Stimulated activated CD8-positive, alpha-beta memory T cell treated with anti-CD3 and anti-CD28 coated beads, Interleukin-7, amount 100 ng/mL, for 24 hours (primary cell): Measurements from ENCODE around the gene ATAD2B.
"Not testable (repeated sequence)": the region's sequence is repeated elsewhere in the genome, so short reads cannot be mapped to it uniquely, and the experiment has no call there.

Experiments used
- DNase-seq: peaks from one replicate; pipeline ENCODE4 v3.0.0-alpha.2; 2020; ENCODE audit warnings: low read depth

The ATAD2B gene

DNA sequence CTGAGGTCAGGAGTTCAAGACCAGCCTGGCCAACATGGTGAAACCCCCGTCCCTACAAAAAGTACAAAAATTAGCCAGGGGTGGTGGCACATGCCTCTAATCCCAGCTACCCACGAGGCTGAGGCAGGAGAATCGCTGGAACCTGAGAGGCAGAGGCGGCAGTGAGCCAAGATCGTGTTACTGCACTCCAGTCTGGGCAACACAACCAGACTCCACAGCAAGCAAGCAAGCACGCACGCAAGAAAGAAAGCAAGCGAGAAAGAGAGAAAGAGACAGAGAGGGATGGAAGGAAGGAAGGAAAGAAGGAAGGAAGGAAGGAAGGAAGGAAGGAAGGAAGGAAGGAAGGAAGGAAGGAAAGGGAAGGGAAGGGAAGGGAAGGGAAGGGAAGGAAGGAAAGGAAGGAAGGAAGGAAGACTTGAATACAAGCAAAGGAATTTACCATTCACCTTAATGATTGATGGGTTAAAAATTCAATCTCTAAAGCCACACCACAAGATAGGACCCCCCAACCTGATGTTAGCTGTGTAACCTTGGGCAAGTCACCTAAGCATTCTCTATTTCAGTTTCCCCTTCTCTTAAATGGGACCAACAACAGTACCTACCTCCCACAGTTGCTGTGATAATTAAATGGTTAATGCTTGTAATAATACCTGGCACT, 181.7 kb downstream of the ATAD2B start:
- no peak for DNase-seq

DNA sequence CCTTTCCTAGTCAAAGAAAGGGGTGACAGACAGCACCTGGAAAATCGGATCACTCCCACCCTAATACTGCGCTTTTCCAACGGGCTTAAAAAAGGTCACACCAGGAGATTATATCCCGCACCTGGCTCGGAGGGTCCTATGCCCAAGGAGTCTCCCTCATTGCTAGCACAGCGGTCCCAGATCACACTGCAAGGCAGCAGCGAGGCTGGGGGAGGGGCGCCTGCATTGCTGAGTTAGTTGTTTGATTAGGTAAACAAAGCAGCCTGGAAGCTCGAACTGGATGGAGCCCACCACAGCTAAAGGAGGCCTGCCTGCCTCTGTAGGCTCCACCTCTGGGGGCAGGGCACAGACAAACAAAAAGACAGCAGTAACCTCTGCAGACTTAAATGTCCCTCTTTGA, 190.1 kb downstream of the ATAD2B start:
- DNase-seq = not testable (repeated sequence)

DNA sequence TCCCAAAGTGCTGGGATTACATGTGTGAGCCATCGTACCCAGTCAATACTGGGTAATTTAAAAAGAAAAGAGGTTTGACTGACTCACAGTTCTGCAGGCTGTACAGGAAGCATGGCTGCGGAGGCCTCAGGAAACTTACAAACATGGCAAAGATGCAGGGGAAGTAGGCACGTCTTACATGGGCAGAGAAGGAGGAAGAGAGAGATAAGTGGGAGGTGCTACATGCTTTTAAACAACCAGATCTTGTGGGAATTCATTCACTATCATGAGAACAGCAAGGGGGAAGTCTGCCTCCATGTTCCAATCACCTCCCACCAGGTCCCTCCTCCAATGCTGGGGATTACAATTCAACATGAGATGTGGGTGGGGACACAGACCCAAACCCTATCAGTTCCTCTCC, 192.5 kb downstream of the ATAD2B start:
- DNase-seq = no peak

DNA sequence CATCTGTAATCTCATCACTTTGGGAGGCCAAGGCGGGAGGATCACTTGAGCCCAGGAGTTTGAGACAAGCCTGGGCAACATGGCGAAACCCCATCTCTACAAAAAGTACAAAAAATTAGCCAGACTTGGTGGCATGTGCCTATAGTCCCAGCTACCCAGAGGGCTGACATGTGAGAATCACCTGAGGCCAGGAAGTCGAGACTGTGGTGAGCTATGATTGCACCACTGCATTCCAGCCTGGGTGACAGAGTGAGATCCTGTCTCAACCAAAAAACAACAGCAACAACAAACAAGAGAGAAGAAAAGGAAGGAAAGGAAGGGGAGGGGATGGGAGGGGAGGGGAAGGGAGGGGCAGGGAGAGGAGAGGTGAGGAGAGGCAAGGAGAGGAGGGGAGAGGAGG, 203.9 kb downstream of the ATAD2B start:
- not testable (repeated sequence) for DNase-seq

DNA sequence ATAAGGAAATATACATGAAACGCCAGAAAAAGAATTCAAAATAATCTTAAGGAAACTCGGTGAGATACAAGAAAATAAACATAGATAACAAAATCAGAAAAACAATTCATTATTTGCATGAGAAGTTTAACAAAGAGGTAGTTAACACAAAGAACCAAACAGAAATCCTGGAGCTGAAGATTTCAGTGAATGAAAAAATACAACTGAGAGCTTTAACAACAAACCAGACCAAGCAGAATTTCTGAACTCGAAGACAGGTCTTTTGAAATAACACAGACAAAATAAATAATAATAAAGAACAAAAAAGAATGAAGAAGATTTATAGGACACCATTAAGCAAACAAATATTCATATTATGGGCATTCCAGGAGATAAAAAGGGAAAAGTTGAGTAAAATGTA, 204.7 kb downstream of the ATAD2B start:
- DNase-seq = no peak

DNA sequence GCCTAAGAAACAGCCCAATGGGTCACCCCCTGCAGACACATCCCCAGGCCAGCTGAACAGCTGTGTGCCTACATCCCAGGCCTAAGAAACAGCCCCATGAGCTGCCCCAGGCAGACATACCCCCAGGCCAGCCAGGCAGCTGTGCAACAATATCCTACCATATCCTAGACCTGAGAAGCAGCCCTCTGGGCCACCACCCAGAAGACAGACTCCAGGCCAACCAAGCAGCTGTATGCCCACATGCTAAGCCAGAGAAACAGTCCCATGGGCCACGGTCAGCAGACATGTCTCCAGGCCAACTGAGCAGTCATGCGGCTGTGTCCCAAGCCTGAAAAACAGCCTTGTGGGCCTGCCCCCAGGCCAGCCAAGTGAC, 205.5 kb downstream of the ATAD2B start:
- no peak for DNase-seq

DNA sequence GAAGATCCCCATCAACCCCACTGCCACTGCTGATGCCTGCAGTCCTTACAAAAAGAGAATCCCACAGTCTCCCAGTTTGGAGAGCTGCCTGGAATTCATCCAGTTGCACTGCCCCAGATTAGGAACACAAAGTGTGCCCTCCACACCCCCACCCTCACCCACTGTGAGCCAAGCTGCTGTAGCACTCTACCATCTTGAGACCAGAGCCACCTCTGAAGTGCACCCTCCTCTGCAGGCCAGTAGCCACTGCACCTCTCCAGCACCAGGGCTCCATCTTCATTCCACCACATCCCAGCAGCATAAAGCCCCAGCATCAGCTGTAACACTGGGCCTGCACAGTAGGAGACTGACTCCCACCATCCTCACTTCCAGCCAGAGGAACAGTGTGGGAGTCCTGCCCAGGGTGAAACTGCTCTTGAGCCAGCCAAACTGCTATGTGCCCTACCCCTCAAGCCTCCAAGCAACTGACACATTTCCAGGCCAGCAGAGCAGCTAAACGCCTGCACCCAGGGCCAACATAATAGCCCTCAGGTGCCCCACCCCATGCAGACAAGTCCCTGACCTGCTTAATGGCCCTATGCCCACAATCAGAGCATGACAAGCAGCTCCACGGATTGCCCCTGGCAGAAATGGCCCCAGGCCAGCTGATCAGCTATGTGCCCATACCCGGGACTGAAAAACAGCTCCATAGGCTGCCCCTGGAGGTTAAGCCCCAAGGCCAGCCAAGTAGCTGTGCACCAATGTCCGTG, 206.0 kb downstream of the ATAD2B start:
- DNase-seq = no peak

DNA sequence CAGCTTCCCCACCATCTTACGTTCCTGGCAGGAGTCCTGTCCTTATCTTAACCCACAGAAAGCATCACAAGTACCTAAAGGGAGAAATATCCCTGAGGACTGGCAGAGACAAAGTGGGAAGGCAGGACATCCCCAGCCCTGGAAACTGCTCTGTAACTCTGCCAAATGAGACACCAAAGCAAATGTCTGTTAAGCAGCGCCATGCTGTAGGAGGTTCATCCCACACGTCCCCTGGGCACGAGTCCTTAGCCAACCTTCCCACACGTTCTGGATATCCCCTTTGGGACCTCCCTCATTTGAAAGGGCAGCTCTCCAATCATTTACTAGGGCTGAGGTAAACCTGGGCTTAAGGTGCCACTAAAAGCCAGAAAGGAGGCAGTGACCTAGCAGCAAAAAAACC, 207.2 kb downstream of the ATAD2B start:
- no peak for DNase-seq

DNA sequence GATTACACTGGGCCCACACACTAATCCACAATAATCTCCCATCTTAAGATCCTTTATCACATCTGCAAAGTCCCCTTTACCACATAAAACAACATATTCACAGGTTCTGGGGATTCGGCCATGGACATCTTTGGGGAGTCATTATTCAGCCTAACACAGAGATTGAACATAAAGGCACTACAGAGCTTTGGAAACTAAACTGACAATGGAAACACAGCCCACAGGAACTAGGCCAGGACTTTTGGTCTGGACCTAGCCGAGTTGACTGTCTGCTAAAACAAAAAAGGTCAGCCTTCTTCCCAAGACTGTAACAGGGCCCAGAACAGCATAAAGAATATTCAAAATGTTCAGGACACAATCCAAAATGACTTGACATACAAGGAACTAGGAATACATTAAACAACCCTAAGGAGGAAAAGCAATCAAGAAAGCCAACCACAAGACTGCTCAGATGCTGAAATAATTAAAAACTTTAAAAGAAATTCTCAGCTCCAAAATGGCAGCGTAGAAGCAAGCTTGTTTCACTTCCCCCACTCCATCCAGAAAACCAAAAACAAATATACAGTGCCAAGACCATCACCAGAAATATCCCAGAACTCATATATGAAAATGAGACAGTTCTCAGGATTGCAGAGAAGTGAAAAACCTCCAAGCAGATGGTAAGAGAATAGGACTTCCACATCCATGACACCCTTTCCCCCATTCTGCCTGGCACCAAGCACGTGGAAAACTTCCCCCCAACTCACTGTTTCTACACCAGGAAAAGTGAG, 207.8 kb downstream of the ATAD2B start:
- no peak for DNase-seq

DNA sequence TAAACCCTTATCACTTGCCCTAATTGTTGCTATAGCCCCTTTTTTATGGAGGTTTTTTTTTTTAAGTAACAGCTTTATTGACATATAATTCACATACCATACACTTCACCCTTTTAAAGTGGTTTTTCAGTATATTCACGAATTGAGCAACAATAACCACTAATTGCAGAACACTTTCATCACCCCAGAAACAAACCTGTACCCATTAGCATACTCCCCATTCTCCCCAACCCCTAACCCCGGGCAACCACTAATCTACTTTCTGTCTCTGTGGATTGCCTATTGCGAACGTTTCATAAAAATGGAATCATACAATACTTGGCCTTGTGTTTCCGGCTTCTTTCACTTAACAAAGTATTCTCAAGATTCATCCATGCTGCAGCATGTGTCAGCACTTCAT, 213.6 kb downstream of the ATAD2B start:
- no peak for DNase-seq

DNA sequence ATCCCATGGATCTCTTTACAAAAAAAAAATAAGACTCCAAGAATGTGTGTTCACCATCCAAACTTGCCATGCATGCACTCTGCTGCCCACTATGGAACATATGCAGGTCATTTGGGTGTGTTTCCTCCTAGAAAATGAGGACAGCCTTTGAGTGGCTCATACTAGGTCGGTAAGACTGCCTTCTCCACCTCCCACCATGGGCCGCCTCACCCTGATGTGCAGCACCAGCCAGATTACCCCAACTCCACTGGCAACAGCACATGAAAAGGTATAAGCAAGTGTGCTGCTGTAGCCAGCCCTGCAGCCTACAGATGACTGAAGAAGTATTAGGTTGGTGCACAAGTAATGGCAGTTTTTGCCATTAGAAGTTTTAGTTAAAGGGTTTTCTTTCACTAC, 214.2 kb downstream of the ATAD2B start:
- no peak for DNase-seq

DNA sequence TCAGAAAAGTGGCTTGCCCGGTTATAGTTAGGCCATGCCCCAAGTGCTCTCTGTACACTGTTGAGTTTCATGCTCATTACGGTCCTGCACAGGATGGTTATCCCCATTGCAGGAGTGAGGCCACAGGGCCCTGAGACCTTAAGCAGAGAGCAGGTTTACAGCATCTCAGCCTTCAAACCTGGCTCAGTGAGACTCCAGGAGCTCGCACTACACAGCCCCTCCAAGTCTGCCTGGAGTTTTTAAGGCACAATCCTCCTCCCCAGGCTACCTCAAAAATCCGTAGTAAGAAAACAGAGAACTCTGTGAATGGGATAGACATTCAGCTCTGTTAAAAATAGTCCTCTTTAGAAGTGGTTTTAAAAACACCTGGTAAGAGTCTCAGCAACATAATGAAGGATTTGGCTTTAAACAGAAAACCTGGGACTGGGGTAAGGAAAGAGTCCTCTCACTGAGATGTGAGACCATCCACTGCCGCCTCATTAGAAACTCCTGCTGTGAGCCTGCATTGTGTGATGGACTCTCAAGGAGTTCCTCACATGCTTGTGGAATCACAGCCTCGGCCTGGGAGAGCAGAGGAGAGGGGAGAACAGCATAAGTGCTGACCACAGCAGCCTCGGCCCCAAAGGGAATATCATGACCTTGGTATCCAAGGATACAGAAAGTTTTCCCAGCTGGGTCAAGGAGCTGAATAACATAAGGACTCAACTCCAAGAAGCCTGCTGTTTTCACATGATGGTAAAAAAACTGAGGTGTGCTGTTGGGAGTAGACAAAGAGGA, 214.8 kb downstream of the ATAD2B start:
- no peak for DNase-seq

DNA sequence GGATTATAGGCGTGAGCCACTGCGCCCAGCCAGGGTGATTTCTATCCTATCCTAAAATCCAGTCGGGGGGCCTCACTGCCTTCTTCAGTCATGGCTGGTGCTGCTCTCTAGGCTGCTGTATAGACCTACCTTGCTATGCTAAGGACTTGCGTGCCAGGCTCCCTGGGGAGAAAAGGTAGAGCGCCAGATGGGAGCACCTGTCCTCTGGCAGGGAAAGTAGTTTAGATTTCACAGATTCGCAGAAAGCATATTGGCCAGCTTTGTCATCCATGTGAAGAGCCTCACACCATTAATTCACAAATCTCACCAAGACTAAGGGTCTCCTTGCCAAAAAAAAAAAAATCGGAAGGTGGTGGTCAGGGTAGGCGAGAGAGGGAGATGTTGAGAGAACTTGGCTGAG, 217.6 kb downstream of the ATAD2B start:
- no peak for DNase-seq

DNA sequence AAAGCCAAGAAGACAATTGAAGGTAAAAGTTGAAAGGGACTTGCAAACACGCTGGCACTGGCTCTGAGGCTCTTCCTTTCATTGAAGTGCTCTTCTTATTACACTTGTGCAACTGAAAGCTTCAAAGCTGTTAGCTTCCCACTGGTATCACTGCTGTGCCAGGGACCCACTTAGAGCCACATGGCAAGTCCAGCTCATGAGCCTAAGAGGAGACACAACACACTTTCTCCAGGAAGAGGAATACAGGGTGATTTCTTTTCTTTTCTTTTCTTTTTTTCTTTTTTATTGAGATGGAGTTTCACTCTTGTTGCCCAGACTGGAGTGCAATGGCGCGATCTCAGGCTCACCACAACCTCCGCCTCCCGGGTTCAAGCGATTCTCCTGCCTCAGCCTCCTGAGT, 218.2 kb downstream of the ATAD2B start:
- no peak for DNase-seq

DNA sequence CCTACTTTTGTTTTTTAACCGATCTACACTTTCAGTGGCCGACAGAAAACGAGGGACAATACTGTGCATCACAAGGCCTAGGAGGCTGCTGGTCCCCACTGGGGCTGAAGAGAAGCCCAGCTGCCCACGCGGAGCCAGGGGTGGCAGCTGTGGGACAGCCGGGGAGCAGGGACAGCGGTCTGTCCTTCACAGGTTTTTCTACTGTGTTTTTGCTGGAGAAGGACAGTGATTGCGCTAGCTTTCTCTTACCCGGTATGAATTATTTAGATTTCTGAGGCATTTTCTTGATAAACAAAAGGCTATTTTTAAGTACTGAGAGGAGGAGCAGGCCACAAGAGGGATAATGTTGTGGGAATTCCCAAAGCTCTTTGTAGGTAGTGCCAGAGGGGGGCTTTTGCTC, 219.8 kb downstream of the ATAD2B start:
- DNase-seq = no peak

DNA sequence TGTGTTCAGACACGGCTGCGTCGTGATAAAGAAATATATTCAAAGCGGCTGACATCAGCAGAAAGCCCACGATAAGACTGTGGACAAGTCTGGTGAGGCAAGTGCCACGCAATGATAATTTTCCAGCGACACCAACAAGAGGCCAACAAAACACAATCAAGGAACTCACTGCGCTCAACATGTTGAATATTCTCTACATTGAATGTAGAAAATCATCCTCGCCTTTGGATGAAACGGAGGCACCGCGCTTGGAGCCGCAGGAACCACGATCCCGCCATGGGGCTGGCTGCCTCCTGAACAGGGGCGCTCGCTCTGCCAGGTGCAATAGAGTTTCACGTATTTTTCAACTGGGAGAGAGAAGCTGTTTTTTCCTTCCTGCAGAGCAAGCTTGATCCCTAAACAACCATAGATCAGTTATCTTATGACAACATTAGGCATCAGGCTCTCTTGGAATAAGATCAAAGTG, 220.3 kb downstream of the ATAD2B start:
- no peak for DNase-seq

DNA sequence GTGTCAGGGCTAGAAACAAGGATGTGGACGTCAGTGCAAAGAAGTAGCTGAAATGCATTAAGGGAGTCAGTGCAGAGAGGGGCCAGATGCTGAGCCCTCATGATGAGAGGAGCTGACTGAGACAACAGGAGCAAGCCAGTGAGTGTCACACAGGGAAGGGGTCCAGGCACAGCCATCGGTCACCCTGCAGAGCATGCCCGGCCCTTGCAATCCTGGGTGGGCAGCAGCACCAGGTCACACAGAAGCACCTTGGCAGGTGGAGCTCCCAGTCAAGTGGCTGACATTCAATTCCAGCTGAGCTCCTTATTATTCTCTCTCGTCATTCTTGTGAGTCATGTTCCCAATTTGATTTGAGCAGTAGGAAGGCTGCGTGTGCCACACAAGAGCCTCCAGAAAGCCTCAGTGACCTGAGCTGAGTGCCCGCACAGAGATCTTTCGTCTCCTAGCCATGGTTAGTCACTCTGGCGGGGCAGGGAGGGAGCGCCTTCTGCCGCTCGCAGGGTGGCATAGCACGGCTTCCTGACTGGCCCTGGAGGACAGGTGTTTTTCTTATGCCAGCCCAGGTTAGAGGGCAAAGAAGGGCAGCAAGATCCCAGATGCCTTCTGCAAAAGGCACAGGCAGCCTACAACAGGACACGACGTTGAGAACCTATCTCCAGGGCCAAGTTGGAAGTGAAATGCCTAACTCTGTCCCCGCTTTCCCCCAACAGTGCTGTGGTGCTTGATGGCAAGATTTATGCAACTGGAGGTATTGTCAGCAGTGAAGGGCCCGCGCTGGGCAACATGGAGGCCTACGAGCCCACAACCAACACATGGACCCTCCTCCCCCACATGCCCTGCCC, 220.9 kb downstream of the ATAD2B start:
- no peak for DNase-seq

DNA sequence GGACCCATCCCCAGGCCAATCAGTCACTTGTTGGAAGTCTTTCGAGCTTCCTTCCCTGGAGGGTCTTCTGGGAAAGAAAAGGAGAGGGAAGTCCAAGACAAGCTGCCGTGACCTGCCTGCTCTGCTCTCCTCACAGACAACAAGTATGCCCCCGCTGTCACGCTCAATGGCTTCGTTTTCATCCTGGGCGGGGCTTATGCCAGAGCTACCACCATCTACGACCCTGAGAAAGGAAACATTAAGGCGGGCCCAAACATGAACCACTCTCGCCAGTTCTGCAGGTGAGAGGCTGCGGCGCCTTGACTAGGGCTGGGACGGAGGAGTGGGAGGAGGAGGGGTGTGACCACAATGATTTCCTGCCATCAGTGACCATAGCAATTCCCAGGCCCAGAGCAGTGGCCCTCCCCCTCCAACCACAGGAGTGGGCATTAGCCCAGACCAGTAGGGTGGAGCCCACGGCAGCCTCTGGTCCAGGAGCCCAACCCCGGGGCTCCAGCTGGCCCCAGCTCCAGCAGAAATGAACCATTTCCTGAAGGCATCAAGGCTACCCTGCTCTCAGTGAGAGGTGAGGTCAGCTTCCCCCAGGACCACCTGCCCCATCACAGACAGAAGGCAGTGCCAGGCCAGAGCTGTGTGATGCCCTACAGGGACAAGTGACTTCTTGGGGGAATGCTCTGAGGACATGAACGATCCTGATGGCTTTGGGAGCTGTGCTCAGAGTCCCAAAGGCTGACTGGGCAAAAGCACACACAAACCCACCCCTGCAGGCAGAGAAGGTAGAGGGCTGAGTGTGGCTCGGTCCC, 223.1 kb downstream of the ATAD2B start:
- DNase-seq = no peak

DNA sequence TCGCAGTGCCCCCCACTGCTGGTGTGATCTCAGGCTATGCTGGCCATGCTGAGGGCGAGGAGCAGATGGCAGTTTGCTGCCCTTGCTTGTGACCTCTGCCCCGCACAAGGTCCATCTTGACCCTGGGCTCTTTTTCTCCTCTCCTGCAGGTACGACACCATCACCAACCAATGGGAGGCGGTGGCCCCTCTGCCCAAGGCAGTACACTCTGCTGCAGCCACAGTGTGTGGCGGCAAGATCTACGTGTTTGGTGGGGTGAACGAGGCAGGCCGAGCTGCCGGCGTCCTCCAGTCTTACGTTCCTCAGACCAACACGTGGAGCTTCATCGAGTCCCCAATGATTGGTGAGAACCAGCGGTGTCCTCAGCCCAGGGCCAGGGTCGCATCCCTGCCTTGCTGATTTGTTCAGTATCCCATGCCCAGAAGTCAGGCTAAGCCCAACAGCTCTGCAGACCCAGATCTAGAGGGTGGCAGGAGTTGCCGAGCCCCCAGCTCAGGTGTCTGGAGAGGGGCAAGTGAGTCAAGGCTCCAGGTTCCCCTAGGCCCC, 223.8 kb downstream of the ATAD2B start:
- no peak for DNase-seq

DNA sequence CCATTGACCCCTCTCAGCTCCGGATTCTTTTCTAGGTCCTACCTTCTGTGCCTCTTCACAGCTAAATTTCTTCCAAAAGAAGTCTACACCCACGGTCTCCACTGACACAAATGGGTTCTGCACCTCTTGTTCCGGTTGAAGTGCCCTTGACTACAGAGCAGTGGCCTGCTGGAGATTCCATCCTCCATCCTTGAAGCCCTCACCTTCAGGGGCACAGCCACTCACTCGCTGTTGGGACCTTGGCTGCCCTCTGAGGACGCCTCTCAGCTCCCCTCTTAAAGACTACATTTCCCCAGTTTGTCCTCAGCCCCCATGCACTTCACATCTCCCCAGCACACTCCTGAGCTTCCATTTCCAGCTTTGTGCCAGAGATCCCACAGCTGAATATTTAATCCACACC, 226.3 kb downstream of the ATAD2B start:
- no peak for DNase-seq
